NCI-H2227 (cell line): ENCODE results near the gene GINS3.

Source experiments
- DNase-seq: peaks from one replicate; lab custom pipeline; 2025; ENCODE audit not compliant: unreplicated experiment; lab: John Stamatoyannopoulos, UW

The GINS3 gene

GRCh38 chr16:58422809-58423208 lies 30.5 kb downstream of the GINS3 start:
- DNase-seq = no peak

GRCh38 chr16:58425245-58425644 lies 33.0 kb downstream of the GINS3 start:
- DNase-seq = no peak

GRCh38 chr16:58425756-58426494 lies 33.7 kb downstream of the GINS3 start:
- no peak for DNase-seq

- DNase-seq = no peak
Observed at GRCh38 chr16:58426966-58427365, 34.7 kb downstream of the GINS3 start.

GRCh38 chr16:58428621-58429542 lies 36.6 kb downstream of the GINS3 start:
- DNase-seq = no peak

DNA sequence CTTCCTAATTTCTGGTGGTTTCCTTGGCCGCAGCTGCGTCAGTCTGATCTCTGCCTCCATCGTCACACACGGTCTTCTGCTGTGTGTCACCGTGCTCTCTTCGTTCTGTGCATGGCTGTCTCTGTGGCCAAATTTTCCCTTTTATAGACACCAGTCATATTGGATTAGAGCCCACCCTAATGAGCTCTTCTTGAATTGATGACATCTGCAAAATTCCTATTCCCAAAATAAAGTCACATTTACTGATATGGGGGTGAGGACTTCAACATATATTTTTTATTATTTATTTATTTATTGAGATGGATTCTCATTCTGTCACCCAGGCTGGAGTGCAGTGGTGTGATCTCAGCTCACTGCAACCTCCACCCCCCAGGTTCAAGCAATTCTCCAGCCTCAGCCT lies 38.4 kb downstream of the GINS3 start:
- no peak for DNase-seq

DNA sequence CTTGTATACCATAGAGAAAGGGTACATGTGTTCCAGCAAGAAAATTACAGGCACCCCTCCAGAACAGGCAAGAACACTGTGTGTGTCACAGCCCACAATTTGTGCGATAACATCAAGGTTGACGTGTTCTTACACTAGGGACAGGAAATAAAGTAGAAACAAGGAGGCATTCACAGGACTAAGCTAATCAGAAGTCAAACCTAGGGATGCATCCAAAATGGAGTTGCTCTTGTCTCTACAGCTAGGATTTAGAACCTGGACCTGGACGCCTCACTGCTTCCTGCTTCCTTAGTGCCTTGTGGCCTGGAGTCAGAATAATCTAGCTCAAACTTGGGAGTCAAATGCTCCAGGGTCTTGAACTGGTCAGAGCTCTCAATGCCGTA lies 41.3 kb downstream of the GINS3 start:
- DNase-seq = no peak

DNA sequence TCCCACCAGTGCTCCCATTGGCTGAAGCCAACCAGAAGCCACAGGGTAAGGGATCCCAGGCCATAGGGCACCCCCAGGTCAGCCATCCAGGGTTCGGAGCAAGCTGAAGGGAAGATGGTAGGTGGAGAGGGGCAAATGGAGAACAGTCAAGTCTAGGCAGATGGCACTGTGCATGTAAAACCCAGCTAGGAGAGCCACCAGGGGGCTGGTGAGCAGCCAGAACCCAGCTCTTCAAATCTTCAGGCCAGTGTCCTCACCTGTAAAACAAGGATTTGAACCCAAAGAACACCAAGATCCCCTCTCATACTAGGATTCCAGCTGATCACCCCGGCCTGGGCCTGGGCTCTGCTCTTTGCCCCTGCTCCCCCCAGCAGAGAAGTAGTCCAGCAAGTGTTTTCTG lies 43.5 kb downstream of the GINS3 start:
- no peak for DNase-seq

- DNase-seq = no peak
Observed at GRCh38 chr16:58440131-58440530, 47.9 kb downstream of the GINS3 start.

- DNase-seq = no peak
Observed at GRCh38 chr16:58442547-58442946, 50.3 kb downstream of the GINS3 start.

DNA sequence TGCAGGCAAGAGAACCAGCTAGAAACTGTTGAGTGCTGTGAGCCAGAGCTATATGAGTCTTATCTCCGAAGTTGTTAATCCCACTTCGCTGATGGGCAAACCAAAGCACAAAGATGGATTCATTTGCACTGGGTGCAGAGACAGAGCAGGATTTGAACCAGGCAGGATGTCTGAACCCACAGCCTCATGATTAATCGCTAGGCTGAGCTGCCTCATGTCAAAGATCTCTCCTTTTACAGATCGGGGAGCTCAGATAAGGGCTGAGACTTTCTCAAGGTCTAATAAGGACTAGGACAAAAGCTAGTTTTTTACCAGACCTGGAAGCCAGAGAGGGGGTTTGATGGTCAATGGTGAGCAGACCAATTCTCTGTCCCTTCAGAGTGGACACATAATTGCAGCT lies 51.5 kb downstream of the GINS3 start:
- no peak for DNase-seq

DNA sequence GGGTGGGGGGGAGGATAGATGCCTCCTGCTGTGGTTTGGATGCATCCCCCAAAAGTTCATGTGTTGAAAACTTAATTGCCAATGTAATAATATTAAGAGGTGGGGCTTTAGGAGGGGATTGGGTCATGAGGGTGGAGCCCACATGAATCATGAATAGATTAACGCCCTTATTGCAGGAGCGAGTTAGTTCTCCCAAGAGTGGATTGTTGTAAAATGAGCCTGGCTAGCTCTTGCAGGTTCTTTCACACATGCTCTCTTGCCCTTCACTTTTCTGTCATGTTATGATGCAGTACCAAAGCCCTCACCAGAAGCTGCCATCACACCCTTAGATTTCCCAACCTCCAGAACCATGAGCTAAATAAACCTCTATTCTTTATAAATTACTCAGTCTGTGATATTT lies 52.0 kb downstream of the GINS3 start:
- no peak for DNase-seq

- DNase-seq = no peak
Observed at GRCh38 chr16:58448890-58449289, 56.6 kb downstream of the GINS3 start.

DNA sequence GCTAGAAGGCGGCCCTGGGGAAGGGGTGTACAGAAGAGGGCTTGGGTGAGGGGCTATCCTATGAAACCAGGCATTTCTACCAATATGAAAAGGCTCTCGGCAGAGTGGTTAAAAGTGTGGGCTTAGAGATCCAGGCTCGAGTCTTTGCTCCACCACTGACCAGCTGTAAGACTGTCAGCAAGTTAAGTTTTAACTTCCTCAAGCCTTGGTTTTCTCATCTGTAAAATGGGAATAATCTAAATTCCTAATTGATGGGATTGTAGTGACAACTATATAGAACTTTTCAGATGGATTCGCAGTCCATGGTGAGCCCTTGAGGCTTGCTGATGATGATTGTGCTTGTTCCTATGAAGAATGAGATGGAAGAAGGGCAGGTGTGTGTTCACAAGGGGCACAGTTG lies 57.0 kb downstream of the GINS3 start:
- DNase-seq = no peak

- no peak for DNase-seq
Observed at GRCh38 chr16:58449768-58450167, 57.5 kb downstream of the GINS3 start.

DNA sequence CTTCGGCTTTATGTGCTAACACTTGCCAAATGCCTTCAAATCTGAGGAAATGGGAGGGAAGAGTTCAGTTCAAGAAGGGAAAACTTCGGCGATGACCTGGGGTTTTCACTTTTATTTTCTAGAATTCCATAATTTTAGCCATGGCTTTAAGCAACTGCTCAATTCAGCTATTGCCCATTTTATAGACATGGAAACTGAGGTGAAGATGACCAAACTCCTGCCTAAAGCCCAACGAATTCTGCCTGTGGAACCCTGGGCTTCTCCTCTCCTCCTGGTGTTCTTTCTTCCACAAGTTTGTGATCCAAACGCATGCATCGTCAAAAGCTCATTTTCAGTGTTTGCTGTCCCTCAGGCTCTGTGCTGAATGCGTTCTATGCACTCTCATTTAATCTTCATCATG lies 58.3 kb downstream of the GINS3 start:
- no peak for DNase-seq

DNA sequence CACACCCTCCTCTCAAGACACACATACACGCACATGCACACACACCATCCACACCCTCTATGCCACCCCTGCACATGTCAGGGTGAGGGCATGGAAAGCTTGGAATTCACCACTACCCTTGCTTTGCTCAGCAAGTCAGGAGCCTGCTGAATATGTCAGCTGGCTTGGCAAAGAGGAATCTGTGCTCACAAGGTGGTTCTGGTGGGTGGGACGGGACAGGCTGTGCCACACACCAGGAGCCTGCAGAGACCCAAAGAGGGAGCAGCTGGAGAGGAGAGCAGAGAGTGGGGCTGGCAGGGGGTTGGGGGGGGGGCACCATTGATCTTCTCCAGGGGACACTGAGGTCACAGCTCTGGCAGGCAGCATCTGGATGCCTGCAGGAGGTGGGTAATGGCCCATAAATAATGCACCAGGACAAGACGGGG lies 59.0 kb downstream of the GINS3 start:
- peak; percentile 32 for DNase-seq

DNA sequence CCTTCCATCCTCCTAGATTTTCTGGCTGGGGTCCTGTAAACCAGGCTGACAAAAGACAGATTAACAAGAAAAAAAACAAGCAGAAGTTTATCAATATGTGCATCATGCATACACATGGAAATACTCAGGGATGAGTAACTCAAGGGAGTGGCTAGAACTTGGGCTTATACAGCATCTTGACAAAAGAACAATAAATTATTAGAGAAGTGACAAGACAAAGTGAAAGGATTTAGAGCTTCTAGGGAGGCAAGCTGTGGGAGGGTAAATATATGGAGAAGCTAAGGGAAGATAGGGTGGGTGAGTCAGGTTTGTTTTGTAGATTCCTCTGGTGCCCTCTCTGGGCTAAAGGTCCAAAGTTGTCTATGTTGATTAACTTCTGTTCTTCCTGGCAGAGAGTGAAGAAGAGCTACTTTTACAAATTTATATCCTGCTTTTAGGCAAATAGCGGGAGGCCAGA lies 59.7 kb downstream of the GINS3 start:
- DNase-seq = no peak

DNA sequence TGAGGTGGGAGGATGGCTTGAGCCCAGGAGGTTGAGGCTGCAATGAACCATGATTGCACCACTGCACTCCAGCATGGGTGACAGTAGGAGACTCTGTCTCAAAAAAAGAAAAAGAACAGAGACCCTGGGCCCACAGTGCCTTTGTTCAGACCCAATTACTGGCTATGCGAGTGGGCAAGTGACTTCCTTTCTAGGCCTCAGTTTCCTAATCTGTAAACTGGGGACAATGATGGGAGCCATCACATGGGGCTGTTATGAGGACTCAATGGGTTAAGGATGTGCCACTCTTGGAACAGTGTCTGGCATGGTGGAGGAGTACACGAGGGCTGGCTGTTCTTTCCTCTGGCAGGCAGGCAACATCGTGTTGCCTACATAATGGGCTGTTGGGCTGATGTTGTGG lies 60.4 kb downstream of the GINS3 start:
- no peak for DNase-seq

- no peak for DNase-seq
Observed at GRCh38 chr16:58454178-58454577, 61.9 kb downstream of the GINS3 start.

- DNase-seq = no peak
Observed at GRCh38 chr16:58454856-58455255, 62.6 kb downstream of the GINS3 start.
